ENCODE data around the gene LGALS12. TPM values are rescaled to one million over a fixed set of nuclear protein-coding genes. Genes with fewer than 3 reads are reported as not detected.

LGALS12 gene
- total and polyA plus RNA-seq, 10 of the 15 experiments (the other 5 are each of a cell fraction or from before 2014, with no cell fraction given), result not detected

GRCh38 chr11:63504933-63505586 is 824 bp upstream of the LGALS12 start:
- Histone ChIP-seq H4K20me1 (ENCODE audit: control insufficient read depth, insufficient read depth) (no peaks in the 10 kb centered on the region), H3K4me1 (ENCODE audit: control insufficient read depth, insufficient read depth, low read length) (peaks cover 5% of the 10 kb centered on the region; the same call in 1 of the 2 replicates), H3K27me3 (replicated peaks in 1 of 2; ENCODE audit: control insufficient read depth in 2 of 2, insufficient read depth in 2 of 2, low read length in 1 of 2) (no peaks in the 10 kb centered on the region), H3K27ac (ENCODE audit: control insufficient read depth, insufficient read depth) (no peak overlapping the region), H3K9ac (ENCODE audit: control insufficient read depth, insufficient read depth, low read length) (no peak overlapping the region), H3K4me3 (no peak overlapping the region), H2AFZ (ENCODE audit: control insufficient read depth, low read depth, low read length) (no peak overlapping the region), H3K79me2 (ENCODE audit: control insufficient read depth, insufficient read depth, low read length) (no peaks in the 10 kb centered on the region), H3K9me3 (replicated peaks; ENCODE audit: control insufficient read depth, insufficient read depth, low read length) (peaks cover 3% of the 10 kb centered on the region; the same call in 2 of the 3 replicates), H3K4me2 (ENCODE audit: control insufficient read depth, insufficient read depth) (no peak overlapping the region), H3K36me3 (ENCODE audit: control insufficient read depth in 2 of 2, insufficient read depth in 2 of 2, low read length in 1 of 2) (no peaks in the 10 kb centered on the region)
- no peak for DNase-seq (ENCODE audit: low read depth, low spot score)
- TF ChIP-seq NFXL1 (IDR thresholded peaks at IDR 0.05; ENCODE audit: borderline replicate concordance), result no peak
- TF ChIP-seq SUZ12 (IDR thresholded peaks at IDR 0.05; ENCODE audit: unreplicated experiment), result no peak
- TF ChIP-seq ZBTB11 (CRISPR knock-in tag; IDR thresholded peaks at IDR 0.05), result no peak
- TF ChIP-seq ZBTB40 (IDR thresholded peaks at IDR 0.05; ENCODE audit: borderline replicate concordance), result no peak
- no peak for TF ChIP-seq SREBF1 (IDR thresholded peaks at IDR 0.05; ENCODE audit: low read length)
- TF ChIP-seq E2F8 (IDR thresholded peaks at IDR 0.05; ENCODE audit: low read depth, partially characterized antibody), result no peak
- TF ChIP-seq SPI1 (IDR thresholded peaks at IDR 0.05; ENCODE audit: borderline replicate concordance, insufficient read depth, low read depth, low read length), result 0 out of 2 replicates have a peak, but pooled peaks have one; percentile 8
- intact Hi-C loops (cut with micrococcal nuclease; ENCODE audit: unreplicated experiment) (no loop called here), in situ Hi-C loops (cut with MboI) (no loop called here)
- SMC1A ChIA-PET (ENCODE audit: uncharacterized antibody, unreplicated experiment), result no interaction called here
- no TSS peak for BruUV-seq (replicated peaks)
- 33% methylated on average over 4 of the region's 4 CpGs for WGBS (ENCODE audit: insufficient coverage, insufficient replicate concordance, low lambda C conversion rate, missing lambda C conversion rate)
- POLR2A ChIA-PET, result interaction anchor here (0.6 kb wide), 1 partner anchor 298 kb away, joined by 6 read pairs; no protein-coding TSS in a partner anchor
- no peak for ATAC-seq
- RAD21 ChIA-PET (ENCODE audit: unreplicated experiment), result no interaction called here
- CTCF ChIA-PET, result interaction anchor here (1.0 kb wide), 1 partner anchor 234 kb away, joined by 3 read pairs; no protein-coding TSS in a partner anchor
- FAIRE-seq, result no peak

Measured in GM12878 (cell line).